Lower leg skin (tissue), 3 donors: ENCODE data around the gene GDPD5.

Source experiments
- POLR2A ChIP-seq, 2 donors: fragments of 450-650 bp; IDR thresholded peaks; one replicate each; pipeline ENCODE4 v1.6.1; 2016 to 2017; ENCODE audit warnings: antibody characterized with exemption in 2 of 2, mild to moderate bottlenecking in 1 of 2, moderate library complexity in 1 of 2
- TF ChIP-seq, protein P1 (sequence below), 3 donors: fragments of 450-650 bp; IDR thresholded peaks; one replicate each; pipeline ENCODE4 v1.5.1; 2016; ENCODE audit warnings: antibody characterized with exemption in 3 of 3, mild to moderate bottlenecking in 3 of 3, moderate library complexity in 2 of 3

DNA sequence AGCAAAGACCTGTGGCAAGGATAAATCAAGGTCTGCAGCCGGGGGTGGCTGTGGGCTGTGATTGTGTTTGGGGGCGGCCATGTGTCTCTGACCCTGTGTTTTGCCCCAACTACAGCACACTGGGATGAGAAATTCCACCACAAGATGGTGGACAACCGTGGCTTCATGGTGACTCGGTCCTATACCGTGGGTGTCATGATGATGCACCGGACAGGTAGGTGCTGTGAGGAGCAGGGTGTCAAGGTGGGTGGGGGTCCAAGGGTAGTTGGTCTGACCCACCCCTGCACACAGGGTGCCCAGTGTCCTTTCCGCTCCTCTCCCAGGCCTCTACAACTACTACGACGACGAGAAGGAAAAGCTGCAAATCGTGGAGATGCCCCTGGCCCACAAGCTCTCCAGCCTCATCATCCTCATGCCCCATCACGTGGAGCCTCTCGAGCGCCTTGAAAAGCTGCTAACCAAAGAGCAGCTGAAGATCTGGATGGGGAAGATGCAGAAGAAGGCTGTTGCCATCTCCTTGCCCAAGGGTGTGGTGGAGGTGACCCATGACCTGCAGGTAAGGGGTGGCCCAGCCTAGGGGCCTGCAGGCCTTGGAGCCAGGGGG lies 43.0 kb upstream of the GDPD5 start:
- no peak for TF ChIP-seq POLR2A (IDR thresholded peaks at IDR 0.05)
- TF ChIP-seq, protein P1, sequence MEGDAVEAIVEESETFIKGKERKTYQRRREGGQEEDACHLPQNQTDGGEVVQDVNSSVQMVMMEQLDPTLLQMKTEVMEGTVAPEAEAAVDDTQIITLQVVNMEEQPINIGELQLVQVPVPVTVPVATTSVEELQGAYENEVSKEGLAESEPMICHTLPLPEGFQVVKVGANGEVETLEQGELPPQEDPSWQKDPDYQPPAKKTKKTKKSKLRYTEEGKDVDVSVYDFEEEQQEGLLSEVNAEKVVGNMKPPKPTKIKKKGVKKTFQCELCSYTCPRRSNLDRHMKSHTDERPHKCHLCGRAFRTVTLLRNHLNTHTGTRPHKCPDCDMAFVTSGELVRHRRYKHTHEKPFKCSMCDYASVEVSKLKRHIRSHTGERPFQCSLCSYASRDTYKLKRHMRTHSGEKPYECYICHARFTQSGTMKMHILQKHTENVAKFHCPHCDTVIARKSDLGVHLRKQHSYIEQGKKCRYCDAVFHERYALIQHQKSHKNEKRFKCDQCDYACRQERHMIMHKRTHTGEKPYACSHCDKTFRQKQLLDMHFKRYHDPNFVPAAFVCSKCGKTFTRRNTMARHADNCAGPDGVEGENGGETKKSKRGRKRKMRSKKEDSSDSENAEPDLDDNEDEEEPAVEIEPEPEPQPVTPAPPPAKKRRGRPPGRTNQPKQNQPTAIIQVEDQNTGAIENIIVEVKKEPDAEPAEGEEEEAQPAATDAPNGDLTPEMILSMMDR (IDR thresholded peaks at IDR 0.05) = no peak
